Endothelial cell of umbilical vein (primary cell): ENCODE data around the gene RNF148.

ENCODE experiments used
- EZH2 ChIP-seq: IDR thresholded peaks from 2 replicates; pipeline ENCODE4 v1.6.1; 2012; ENCODE audit warnings: borderline replicate concordance, low read depth, mild to moderate bottlenecking, moderate library complexity, low read length, inconsistent platforms; ENCODE audit not compliant: severe bottlenecking
- FOS ChIP-seq: IDR thresholded peaks from 2 replicates; pipeline ENCODE4 v1.6.1; 2011; ENCODE audit warnings: mild to moderate bottlenecking, low read length, moderate library complexity, borderline replicate concordance; ENCODE audit not compliant: insufficient read depth
- GATA2 ChIP-seq: IDR thresholded peaks from 2 replicates; pipeline ENCODE4 v1.7.0; 2011; ENCODE audit warnings: low read depth, mild to moderate bottlenecking, moderate library complexity, mixed read lengths, low read length; ENCODE audit not compliant: insufficient read length, insufficient read depth
- JUN ChIP-seq: IDR thresholded peaks from 2 replicates; pipeline ENCODE4 v1.6.1; 2011; ENCODE audit warnings: borderline replicate concordance, low read depth; ENCODE audit not compliant: insufficient read length, insufficient read depth
- MYC ChIP-seq: IDR thresholded peaks from one replicate; pipeline ENCODE4 v1.6.1; 2011; ENCODE audit warnings: mild to moderate bottlenecking, low read depth, low read length
- POLR2A ChIP-seq: IDR thresholded peaks from 2 replicates; pipeline ENCODE4 v1.6.1; 2012; ENCODE audit warnings: low read depth, mild to moderate bottlenecking, control low read depth, low read length
- POLR2AphosphoS5 ChIP-seq: IDR thresholded peaks from 2 replicates; pipeline ENCODE4 v1.6.1; 2012; ENCODE audit warnings: low read depth, mild to moderate bottlenecking, control low read depth, low read length, moderate library complexity; ENCODE audit not compliant: insufficient read depth
- TF ChIP-seq, protein P1 (sequence below), 2 donors: IDR thresholded peaks; 1 replicate in 1 of 2; 2 replicates in 1 of 2; pipeline ENCODE4 v1.5.1; 2011; ENCODE audit warnings: low read length in 2 of 2, mild to moderate bottlenecking in 2 of 2, moderate library complexity in 2 of 2, control low read depth in 1 of 2, inconsistent platforms in 1 of 2, low read depth in 1 of 2; ENCODE audit not compliant: insufficient read depth in 1 of 2; ENCODE audit errors: extremely low read depth in 1 of 2
- TF ChIP-seq, protein P2 (sequence below): IDR thresholded peaks from 2 replicates; pipeline ENCODE4 v1.6.1; 2011; ENCODE audit not compliant: insufficient read depth, insufficient read length

DNA sequence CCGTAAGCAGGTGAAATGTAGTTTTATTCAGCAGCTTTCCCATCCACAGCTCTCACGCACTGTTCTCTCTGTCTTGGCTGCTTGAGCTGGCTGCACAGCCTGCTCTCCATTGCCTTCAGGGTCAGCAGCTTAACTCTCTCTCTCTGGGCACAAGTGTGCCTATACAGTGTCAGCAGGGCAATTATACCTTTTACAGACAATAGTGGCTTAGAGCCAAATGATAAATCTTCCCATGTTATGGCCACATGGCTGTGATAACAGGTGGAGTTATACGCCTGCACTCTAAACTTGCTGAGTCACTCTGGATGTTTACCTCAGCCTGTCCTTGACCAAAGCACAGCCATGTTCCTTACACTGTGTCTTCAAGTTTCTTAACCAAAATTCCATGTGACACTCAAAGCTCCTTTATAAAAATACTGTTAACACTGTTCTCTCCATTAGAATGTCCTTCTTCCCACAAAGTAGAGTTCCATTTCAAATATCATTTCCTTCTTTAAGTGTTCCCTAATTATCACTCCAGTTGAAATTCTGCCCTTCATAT, 9.9 kb downstream of the RNF148 start:
- TF ChIP-seq, protein P1, sequence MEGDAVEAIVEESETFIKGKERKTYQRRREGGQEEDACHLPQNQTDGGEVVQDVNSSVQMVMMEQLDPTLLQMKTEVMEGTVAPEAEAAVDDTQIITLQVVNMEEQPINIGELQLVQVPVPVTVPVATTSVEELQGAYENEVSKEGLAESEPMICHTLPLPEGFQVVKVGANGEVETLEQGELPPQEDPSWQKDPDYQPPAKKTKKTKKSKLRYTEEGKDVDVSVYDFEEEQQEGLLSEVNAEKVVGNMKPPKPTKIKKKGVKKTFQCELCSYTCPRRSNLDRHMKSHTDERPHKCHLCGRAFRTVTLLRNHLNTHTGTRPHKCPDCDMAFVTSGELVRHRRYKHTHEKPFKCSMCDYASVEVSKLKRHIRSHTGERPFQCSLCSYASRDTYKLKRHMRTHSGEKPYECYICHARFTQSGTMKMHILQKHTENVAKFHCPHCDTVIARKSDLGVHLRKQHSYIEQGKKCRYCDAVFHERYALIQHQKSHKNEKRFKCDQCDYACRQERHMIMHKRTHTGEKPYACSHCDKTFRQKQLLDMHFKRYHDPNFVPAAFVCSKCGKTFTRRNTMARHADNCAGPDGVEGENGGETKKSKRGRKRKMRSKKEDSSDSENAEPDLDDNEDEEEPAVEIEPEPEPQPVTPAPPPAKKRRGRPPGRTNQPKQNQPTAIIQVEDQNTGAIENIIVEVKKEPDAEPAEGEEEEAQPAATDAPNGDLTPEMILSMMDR (IDR thresholded peaks at IDR 0.05; ENCODE audit: extremely low read depth in 1 of 2, insufficient read depth in 1 of 2, low read depth in 1 of 2, low read length in 2 of 2) = no peak
- no peak for TF ChIP-seq POLR2AphosphoS5
- TF ChIP-seq JUN = no peak
- no peak for TF ChIP-seq EZH2
- TF ChIP-seq POLR2A = no peak
- no peak for TF ChIP-seq GATA2
- TF ChIP-seq, protein P2, sequence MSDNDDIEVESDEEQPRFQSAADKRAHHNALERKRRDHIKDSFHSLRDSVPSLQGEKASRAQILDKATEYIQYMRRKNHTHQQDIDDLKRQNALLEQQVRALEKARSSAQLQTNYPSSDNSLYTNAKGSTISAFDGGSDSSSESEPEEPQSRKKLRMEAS = no peak
- TF ChIP-seq MYC = no peak
- TF ChIP-seq FOS = no peak
